HEK293 (cell line): Measurements from ENCODE around the gene ACOT9.

Source experiments
- BCL6B ChIP-seq: fragments of 450-650 bp; formaldehyde crosslinking; IDR thresholded peaks from 2 replicates; pipeline ENCODE4 v1.5.1; 2017; ENCODE audit warnings: missing biosample characterization, missing genetic modification characterization
- FEZF1 ChIP-seq: fragments of 450-650 bp; formaldehyde crosslinking; IDR thresholded peaks from 2 replicates; pipeline ENCODE4 v1.5.1; 2016; ENCODE audit warnings: missing biosample characterization, missing genetic modification characterization
- GFI1B ChIP-seq: fragments of 450-650 bp; formaldehyde crosslinking; IDR thresholded peaks from 2 replicates; pipeline ENCODE4 v1.5.1; 2016; ENCODE audit warnings: missing biosample characterization, missing genetic modification characterization
- IKZF3 ChIP-seq: fragments of 450-650 bp; IDR thresholded peaks from 2 replicates; pipeline ENCODE4 v1.5.0; 2018; ENCODE audit warnings: missing biosample characterization, mild to moderate bottlenecking, missing genetic modification characterization, moderate library complexity
- KLF10 ChIP-seq: fragments of 450-650 bp; IDR thresholded peaks from 2 replicates; pipeline ENCODE4 v1.5.1; 2018; ENCODE audit warnings: missing biosample characterization, mild to moderate bottlenecking, missing genetic modification characterization
- MYNN ChIP-seq: fragments of 450-650 bp; formaldehyde crosslinking; IDR thresholded peaks from 2 replicates; pipeline ENCODE4 v1.5.1; 2016; ENCODE audit warnings: missing biosample characterization, missing genetic modification characterization, borderline replicate concordance
- PRDM4 ChIP-seq: fragments of 450-650 bp; formaldehyde crosslinking; IDR thresholded peaks from 2 replicates; pipeline ENCODE4 v1.5.1; 2017; ENCODE audit warnings: missing biosample characterization, missing genetic modification characterization
- ZBTB1 ChIP-seq: fragments of 450-650 bp; formaldehyde crosslinking; IDR thresholded peaks from 2 replicates; pipeline ENCODE4 v1.5.1; 2016; ENCODE audit warnings: missing biosample characterization, missing genetic modification characterization
- ZBTB20 ChIP-seq: fragments of 450-650 bp; formaldehyde crosslinking; IDR thresholded peaks from 2 replicates; pipeline ENCODE4 v1.5.1; 2016; ENCODE audit warnings: missing biosample characterization, missing genetic modification characterization
- ZBTB21 ChIP-seq: fragments of 450-650 bp; formaldehyde crosslinking; IDR thresholded peaks from 2 replicates; pipeline ENCODE4 v1.5.1; 2017; ENCODE audit warnings: missing biosample characterization, missing genetic modification characterization
- ZBTB6 ChIP-seq: fragments of 450-650 bp; formaldehyde crosslinking; IDR thresholded peaks from 2 replicates; pipeline ENCODE4 v1.5.1; 2017; ENCODE audit warnings: missing biosample characterization, missing genetic modification characterization
- ZNF112 ChIP-seq: fragments of 450-650 bp; formaldehyde crosslinking; IDR thresholded peaks from 2 replicates; pipeline ENCODE4 v1.5.0; 2017; ENCODE audit warnings: missing biosample characterization, missing genetic modification characterization
- ZNF114 ChIP-seq: fragments of 450-650 bp; formaldehyde crosslinking; IDR thresholded peaks from 2 replicates; pipeline ENCODE4 v1.5.0; 2017; ENCODE audit warnings: missing biosample characterization, missing genetic modification characterization
- ZNF146 ChIP-seq: fragments of 450-650 bp; formaldehyde crosslinking; IDR thresholded peaks from 2 replicates; pipeline ENCODE4 v1.5.1; 2016; ENCODE audit warnings: missing biosample characterization, missing genetic modification characterization
- ZNF16 ChIP-seq: fragments of 450-650 bp; formaldehyde crosslinking; IDR thresholded peaks from 2 replicates; pipeline ENCODE4 v1.5.1; 2016; ENCODE audit warnings: low read depth, missing biosample characterization, missing genetic modification characterization
- ZNF248 ChIP-seq: fragments of 450-650 bp; formaldehyde crosslinking; IDR thresholded peaks from 2 replicates; pipeline ENCODE4 v1.5.1; 2017; ENCODE audit warnings: missing biosample characterization, missing genetic modification characterization
- ZNF341 ChIP-seq: fragments of 450-650 bp; formaldehyde crosslinking; IDR thresholded peaks from 2 replicates; pipeline ENCODE4; 2016; ENCODE audit warnings: low read depth, missing biosample characterization, missing genetic modification characterization
- ZNF433 ChIP-seq: fragments of 450-650 bp; formaldehyde crosslinking; IDR thresholded peaks from 2 replicates; pipeline ENCODE4 v1.5.1; 2016; ENCODE audit warnings: missing biosample characterization, missing genetic modification characterization, low read depth
- ZNF514 ChIP-seq: fragments of 450-650 bp; formaldehyde crosslinking; IDR thresholded peaks from 2 replicates; pipeline ENCODE4 v1.5.1; 2016; ENCODE audit warnings: missing biosample characterization, missing genetic modification characterization
- ZNF560 ChIP-seq: fragments of 450-650 bp; formaldehyde crosslinking; IDR thresholded peaks from 2 replicates; pipeline ENCODE4 v1.5.1; 2017; ENCODE audit warnings: missing biosample characterization, missing genetic modification characterization, borderline replicate concordance
- ZNF629 ChIP-seq: fragments of 450-650 bp; formaldehyde crosslinking; IDR thresholded peaks from 2 replicates; pipeline ENCODE4 v1.5.1; 2017; ENCODE audit warnings: missing biosample characterization, missing genetic modification characterization
- ZNF664 ChIP-seq: fragments of 450-650 bp; formaldehyde crosslinking; IDR thresholded peaks from 2 replicates; pipeline ENCODE4 v1.5.1; 2016; ENCODE audit warnings: missing biosample characterization, missing genetic modification characterization
- ZNF837 ChIP-seq: fragments of 450-650 bp; formaldehyde crosslinking; IDR thresholded peaks from 2 replicates; pipeline ENCODE4 v1.5.1; 2016; ENCODE audit warnings: missing biosample characterization, missing genetic modification characterization
- TF ChIP-seq, protein P1 (sequence below): fragments of 450-650 bp; formaldehyde crosslinking; IDR thresholded peaks from 2 replicates; pipeline ENCODE4 v1.5.1; 2016; ENCODE audit warnings: missing biosample characterization, missing genetic modification characterization
- TF ChIP-seq, protein P2 (sequence below): fragments of 450-650 bp; formaldehyde crosslinking; IDR thresholded peaks from 2 replicates; pipeline ENCODE4 v1.5.0; 2017; ENCODE audit warnings: missing biosample characterization, missing genetic modification characterization, borderline replicate concordance
- TF ChIP-seq, protein P3 (sequence below): fragments of 450-650 bp; formaldehyde crosslinking; IDR thresholded peaks from 2 replicates; pipeline ENCODE4 v1.5.1; 2017; ENCODE audit warnings: missing biosample characterization, missing genetic modification characterization

Gene ACOT9

GRCh38 chrX:23789386-23790154, 46.5 kb upstream of the ACOT9 start (continued):
- TF ChIP-seq ZNF514 (no peak), PRDM4 (tag by site-specific recombination) (no peak; the same call in 1 of the 2 replicates), ZBTB1 (no peak), IKZF3 (0 out of 2 replicates have a peak, but pooled peaks have one; percentile 27), ZNF560 (tag by site-specific recombination) (no peak), ZNF433 (tag by site-specific recombination) (no peak), ZNF114 (tag by site-specific recombination) (no peak), GFI1B (tag by site-specific recombination) (no peak), FEZF1 (tag by site-specific recombination) (peak; percentile 70), ZBTB6 (tag by site-specific recombination) (no peak), BCL6B (tag by site-specific recombination) (peak; percentile 82), ZNF664 (no peak), ZNF629 (tag by site-specific recombination) (peak; percentile 88), MYNN (tag by site-specific recombination) (no peak), ZBTB20 (tag by site-specific recombination) (peak; percentile 55), KLF10 (tag by site-specific recombination) (0 out of 2 replicates have a peak, but pooled peaks have one; percentile 22), ZBTB21 (tag by site-specific recombination) (peak; percentile 64; the same call in 1 of the 2 replicates), ZNF837 (tag by site-specific recombination) (no peak), ZNF341 (tag by site-specific recombination) (peak; percentile 60), ZNF112 (tag by site-specific recombination) (no peak), ZNF16 (tag by site-specific recombination) (no peak), ZNF248 (no peak), ZNF146 (tag by site-specific recombination) (no peak)
- TF ChIP-seq, protein P1, sequence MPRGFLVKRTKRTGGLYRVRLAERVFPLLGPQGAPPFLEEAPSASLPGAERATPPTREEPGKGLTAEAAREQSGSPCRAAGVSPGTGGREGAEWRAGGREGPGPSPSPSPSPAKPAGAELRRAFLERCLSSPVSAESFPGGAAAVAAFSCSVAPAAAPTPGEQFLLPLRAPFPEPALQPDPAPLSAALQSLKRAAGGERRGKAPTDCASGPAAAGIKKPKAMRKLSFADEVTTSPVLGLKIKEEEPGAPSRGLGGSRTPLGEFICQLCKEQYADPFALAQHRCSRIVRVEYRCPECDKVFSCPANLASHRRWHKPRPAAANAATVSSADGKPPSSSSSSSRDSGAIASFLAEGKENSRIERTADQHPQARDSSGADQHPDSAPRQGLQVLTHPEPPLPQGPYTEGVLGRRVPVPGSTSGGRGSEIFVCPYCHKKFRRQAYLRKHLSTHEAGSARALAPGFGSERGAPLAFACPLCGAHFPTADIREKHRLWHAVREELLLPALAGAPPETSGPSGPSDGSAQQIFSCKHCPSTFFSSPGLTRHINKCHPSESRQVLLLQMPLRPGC (tag by site-specific recombination) = peak; percentile 25; the same call in 1 of the 2 replicates
- TF ChIP-seq, protein P2, sequence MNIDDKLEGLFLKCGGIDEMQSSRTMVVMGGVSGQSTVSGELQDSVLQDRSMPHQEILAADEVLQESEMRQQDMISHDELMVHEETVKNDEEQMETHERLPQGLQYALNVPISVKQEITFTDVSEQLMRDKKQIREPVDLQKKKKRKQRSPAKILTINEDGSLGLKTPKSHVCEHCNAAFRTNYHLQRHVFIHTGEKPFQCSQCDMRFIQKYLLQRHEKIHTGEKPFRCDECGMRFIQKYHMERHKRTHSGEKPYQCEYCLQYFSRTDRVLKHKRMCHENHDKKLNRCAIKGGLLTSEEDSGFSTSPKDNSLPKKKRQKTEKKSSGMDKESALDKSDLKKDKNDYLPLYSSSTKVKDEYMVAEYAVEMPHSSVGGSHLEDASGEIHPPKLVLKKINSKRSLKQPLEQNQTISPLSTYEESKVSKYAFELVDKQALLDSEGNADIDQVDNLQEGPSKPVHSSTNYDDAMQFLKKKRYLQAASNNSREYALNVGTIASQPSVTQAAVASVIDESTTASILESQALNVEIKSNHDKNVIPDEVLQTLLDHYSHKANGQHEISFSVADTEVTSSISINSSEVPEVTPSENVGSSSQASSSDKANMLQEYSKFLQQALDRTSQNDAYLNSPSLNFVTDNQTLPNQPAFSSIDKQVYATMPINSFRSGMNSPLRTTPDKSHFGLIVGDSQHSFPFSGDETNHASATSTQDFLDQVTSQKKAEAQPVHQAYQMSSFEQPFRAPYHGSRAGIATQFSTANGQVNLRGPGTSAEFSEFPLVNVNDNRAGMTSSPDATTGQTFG (tag by site-specific recombination) = no peak
- TF ChIP-seq, protein P3, sequence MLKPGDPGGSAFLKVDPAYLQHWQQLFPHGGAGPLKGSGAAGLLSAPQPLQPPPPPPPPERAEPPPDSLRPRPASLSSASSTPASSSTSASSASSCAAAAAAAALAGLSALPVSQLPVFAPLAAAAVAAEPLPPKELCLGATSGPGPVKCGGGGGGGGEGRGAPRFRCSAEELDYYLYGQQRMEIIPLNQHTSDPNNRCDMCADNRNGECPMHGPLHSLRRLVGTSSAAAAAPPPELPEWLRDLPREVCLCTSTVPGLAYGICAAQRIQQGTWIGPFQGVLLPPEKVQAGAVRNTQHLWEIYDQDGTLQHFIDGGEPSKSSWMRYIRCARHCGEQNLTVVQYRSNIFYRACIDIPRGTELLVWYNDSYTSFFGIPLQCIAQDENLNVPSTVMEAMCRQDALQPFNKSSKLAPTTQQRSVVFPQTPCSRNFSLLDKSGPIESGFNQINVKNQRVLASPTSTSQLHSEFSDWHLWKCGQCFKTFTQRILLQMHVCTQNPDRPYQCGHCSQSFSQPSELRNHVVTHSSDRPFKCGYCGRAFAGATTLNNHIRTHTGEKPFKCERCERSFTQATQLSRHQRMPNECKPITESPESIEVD (tag by site-specific recombination) = peak; percentile 95
